NOMO-1 treated with DMSO at 0.1 percent for 48 hours (cell line): ENCODE measurements around the gene CILP2.
A peak's percentile ranks its signal among the peaks of the same experiment; 100 is the strongest.

Experiments used
- DNase-seq: peaks from one replicate; lab custom pipeline; 2025; ENCODE audit not compliant: unreplicated experiment; lab: John Stamatoyannopoulos, UW

CILP2 gene, protein sequence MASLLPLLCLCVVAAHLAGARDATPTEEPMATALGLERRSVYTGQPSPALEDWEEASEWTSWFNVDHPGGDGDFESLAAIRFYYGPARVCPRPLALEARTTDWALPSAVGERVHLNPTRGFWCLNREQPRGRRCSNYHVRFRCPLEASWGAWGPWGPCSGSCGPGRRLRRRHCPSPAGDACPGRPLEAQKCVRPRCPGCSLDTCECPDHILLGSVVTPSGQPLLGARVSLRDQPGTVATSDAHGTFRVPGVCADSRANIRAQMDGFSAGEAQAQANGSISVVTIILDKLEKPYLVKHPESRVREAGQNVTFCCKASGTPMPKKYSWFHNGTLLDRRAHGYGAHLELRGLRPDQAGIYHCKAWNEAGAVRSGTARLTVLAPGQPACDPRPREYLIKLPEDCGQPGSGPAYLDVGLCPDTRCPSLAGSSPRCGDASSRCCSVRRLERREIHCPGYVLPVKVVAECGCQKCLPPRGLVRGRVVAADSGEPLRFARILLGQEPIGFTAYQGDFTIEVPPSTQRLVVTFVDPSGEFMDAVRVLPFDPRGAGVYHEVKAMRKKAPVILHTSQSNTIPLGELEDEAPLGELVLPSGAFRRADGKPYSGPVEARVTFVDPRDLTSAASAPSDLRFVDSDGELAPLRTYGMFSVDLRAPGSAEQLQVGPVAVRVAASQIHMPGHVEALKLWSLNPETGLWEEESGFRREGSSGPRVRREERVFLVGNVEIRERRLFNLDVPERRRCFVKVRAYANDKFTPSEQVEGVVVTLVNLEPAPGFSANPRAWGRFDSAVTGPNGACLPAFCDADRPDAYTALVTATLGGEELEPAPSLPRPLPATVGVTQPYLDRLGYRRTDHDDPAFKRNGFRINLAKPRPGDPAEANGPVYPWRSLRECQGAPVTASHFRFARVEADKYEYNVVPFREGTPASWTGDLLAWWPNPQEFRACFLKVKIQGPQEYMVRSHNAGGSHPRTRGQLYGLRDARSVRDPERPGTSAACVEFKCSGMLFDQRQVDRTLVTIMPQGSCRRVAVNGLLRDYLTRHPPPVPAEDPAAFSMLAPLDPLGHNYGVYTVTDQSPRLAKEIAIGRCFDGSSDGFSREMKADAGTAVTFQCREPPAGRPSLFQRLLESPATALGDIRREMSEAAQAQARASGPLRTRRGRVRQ

DNA sequence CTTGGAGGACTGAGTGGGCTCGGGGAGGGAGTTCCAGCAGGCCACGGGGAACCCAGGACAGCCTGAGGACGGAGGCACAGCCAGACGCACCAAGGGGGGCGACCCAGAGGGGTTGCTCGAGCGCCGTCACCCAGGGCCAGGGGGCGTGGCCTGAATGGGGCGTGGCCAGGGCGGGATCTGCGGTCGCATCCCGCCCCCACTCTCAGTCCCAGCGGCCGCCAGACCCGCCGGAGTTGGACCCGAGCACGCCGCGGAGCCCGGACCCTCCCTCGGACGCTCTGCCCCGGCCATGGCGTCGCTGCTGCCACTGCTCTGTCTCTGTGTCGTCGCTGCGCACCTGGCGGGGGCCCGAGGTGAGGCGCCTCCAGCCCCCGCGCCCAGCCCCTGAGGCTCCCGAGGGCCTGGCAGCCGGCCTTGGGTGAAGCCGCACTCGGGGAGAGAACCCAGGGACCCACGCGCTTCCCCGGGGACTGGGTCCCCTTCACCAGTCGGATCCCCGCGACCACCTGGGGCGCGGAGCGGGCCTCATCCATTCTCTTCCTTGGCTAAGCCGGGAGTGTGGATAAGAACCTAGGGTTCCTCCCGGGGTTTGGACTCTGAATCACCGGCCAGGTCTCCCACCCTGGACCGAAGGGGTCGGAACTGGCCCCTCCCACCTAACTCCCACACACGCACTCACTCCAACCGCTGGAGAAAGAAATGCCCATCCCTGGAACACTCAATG, at the start of gene CILP2:
TSS of gene CILP2 (plus strand) at position 205 of the 724 bp plus-strand sequence. CDS start at position 290, 85 bp downstream.
- DNase-seq, result no peak

DNA sequence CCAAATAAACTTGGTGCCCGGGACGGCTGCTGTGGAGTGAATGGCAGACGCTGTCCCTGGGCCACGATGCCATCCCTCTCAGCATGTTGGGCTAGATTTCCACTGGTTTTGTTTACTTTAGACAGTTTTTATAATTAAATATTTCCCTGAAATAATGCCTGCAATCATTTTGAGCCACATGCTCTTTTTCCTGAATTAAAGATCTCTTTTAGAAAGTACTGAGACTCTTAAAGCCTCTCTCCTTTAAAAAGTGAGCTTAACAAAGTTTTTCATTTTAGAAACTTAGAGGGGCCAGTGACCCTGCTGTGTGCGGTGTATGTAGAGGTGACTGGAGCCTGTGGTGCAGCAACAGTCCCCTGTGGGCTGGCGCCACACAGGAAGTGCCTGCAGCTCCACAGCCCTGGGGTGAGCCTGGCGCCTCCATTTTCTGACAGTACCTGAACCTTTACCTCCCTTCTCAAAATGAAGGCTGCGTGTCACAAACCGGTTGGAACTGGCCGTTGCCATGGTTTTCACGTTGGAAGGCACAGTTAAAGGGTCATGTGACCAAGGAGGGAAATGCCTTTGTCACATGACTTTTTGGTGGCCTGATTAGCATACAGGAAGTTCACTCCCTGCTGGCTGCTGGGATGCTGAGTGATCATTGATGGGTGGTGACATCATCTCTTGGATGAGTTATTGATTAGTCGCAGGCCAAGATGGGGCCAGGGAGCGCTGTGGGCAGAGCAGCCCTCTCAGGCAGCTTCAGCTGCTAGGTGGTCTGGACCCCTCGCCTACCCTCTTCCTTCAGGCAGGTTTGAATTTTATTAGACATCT, 49.0 kb upstream of the CILP2 start:
- DNase-seq, result peak; percentile 89

GRCh38 chr19:19489804-19490204, 48.3 kb upstream of the CILP2 start:
- DNase-seq, result no peak

DNA sequence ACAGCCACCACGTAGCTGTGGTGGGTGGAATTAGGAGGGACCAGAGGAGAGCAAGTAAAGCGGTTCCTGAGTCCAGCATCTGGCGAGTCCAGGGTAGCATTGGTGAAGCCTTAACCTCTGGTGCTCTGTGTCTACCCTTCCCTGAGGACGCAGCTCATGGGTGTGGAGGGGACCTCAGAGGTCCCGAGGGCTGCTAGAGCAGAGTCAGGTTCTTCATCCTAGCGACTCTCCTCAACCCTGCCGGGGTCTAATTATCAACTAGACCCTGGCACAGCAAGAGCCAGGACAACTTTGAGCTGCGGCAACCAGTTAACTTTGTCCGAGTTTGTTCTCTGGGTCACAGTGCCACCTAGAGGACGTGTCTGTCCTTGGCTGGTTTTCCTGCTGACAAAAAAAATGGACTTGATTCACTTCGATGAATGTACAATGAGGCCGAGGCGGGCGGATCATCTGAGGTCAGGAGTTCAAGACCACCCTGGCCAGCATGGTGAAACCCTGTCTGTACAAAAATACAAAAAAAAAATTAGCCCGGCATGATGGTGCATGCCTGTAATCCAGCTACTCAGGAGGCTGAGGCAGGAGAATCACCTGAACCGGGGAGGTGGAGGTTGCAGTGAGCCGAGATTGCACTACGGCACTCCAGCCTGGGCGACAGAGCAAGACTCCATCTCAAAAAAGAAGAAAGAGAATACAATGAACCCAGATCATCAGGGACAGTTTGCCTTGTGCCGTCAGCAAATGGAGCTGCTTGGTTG, 47.7 kb upstream of the CILP2 start:
- DNase-seq, result peak; percentile 77

GRCh38 chr19:19491321-19492025, 46.6 kb upstream of the CILP2 start:
- no peak for DNase-seq

- no peak for DNase-seq
Measured at GRCh38 chr19:19492026-19492610, 45.9 kb upstream of the CILP2 start.

DNA sequence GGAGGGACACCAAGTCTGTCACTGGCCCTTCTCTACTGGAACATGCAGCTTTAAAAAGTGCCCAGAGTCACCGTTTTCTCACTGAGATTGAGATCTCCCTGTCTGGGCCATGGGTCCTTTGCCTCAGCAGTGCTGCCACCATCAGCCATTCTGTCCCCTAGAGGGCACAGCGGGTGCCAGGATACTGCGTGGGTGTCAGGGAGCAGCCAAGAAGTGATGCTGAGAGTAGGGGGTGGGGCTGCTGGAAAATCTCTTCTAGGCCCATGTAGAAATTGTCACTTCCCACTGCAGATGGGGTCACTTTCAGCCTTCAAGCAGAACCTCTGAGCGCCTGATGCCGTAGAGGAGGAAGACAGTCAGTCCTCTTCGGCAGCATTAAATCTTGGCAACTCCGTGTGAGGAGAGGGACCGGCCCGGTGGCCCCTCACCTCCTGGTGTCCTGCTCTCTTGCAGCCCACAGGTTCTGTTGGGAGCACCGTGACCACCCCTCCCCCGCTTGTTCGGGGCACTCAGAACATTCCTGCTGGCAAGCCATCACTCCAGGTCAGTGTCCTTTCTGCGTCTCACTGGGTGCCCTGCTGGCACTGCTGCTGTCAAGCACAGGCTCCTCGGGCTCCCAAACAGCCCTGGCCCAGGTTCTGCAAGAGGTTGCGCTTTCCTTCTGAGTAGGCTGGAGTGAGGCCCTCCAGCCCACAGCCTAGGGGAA, 44.1 kb upstream of the CILP2 start:
- DNase-seq, result no peak

GRCh38 chr19:19495614-19496603, 42.2 kb upstream of the CILP2 start:
- DNase-seq, result no peak

GRCh38 chr19:19498255-19498991, 39.6 kb upstream of the CILP2 start:
- DNase-seq, result no peak

DNA sequence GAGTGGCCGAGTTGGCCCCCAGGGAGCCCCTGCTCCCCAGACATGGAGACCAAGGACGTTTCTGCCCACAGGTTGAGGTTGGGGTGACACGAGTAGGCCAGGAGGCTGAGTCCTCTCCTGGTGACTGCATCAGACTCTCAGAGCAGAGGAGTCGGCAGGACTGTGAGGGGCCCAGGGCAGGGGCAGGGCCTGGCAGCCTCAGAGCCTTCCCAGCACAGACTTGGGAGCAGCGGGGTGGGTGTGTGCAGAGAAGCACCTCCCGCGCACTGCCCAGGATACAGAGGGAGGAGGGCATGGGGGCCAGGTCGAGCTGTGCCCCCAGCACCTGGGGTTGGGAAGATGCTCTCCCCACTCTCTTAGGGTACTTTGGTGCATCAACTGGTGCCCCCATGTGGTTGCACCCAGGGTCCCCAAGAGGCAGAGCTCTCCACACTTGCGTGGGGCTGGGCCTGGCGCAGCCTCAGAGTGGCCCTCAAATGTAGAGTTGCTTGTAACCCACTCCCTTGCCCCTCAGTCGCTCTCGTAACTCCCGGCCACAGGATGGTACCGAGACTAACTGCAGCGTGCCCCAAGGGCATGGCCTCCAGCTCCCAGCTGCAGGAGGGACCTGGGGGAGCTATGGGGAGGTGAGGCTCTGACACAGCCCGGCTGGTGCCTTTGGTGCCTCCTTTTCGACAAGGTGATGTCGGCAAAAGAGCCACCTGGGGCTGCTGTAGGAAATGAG, 38.6 kb upstream of the CILP2 start:
- DNase-seq, result no peak

DNA sequence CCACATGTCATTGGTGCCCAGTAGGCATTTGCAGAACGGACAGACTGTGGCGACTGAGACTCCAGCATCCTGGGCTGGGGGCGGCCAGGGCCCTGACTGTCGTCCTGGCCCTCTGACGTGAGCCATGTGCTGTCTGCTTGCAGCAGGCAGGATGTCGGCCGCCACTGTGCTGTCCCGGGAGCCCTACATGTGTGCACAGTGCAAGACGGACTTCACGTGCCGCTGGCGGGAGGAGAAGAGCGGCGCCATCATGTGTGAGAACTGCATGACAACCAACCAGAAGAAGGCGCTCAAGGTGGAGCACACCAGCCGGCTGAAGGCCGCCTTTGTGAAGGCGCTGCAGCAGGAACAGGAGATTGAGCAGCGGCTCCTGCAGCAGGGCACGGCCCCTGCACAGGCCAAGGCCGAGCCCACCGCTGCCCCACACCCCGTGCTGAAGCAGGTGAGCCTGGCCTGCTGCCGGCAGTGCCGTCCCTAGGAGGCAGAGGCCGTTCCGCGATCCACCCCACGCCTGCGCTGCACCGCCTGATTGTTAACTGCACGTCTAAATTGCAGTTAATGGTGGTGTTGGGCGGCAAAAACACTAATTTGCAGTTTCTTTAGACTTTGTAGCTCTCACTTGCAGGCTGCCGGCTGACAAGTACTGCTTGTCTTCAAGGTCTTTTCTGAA, 37.0 kb upstream of the CILP2 start:
- no peak for DNase-seq

- no peak for DNase-seq
Measured at GRCh38 chr19:19501798-19502197, 36.3 kb upstream of the CILP2 start.

GRCh38 chr19:19502281-19502680, 35.8 kb upstream of the CILP2 start:
- DNase-seq, result no peak

- no peak for DNase-seq
Measured at GRCh38 chr19:19502808-19503602, 35.1 kb upstream of the CILP2 start.
